HCT116 (cell line): ENCODE results near the gene MORN1. TPM values are rescaled to one million over a fixed set of nuclear protein-coding genes. Genes with fewer than 3 reads are reported as not detected.

Experiments
- ATAC-seq: fragments of 200-7000 bp; cut with Tn5 transposase; 2 replicates; pipeline ENCODE4 v1.9.1; 2020; ENCODE audit warnings: mild to moderate bottlenecking, moderate library complexity
- BruUV-seq: library from RNA; stranded (reverse); fragments of 400-500 nt; replicated peaks from 2 replicates; lab custom pipeline; 2021; lab: Mats Ljungman, UMichigan
- CTCF ChIA-PET: fragments of 300-600 bp; sonication (Branson Sonifier 250); formaldehyde crosslinking; loops from one replicate; lab custom pipeline; 2021; ENCODE audit warnings: antibody characterized with exemption; lab: Charles Lee
- POLR2A ChIA-PET: fragments of 300-600, 350-600 bp; sonication (Branson Sonifier 250); formaldehyde crosslinking; loops from one replicate; lab custom pipeline; 2021; ENCODE audit warnings: antibody characterized with exemption; lab: Charles Lee
- RAD21 ChIA-PET, 2 experiments: fragments of 300-600 bp; sonication (Branson Sonifier 250); formaldehyde crosslinking; loops; one replicate each; lab custom pipeline; 2023; ENCODE audit warnings: low total read pairs in 2 of 2; ENCODE audit not compliant: uncharacterized antibody in 2 of 2, unreplicated experiment in 2 of 2, low non-redundant PET in 1 of 2; lab: Charles Lee
- DNase-seq: peaks from one replicate; pipeline ENCODE4 v3.0.0-alpha.2; 2010; ENCODE audit warnings: low read depth, low spot score
- H2AFZ ChIP-seq: fragments of 200-600 bp; shearing (Covaris generic), sonication (generic); 2 replicates; pipeline ENCODE4 v1.6.1; 2017; ENCODE audit warnings: low read depth, mixed run types, mixed read lengths, antibody characterized with exemption, low read length; ENCODE audit not compliant: poor library complexity, severe bottlenecking
- H3K27ac ChIP-seq: 2 replicates; pipeline ENCODE4 v1.5.1; 2012; ENCODE audit warnings: low read depth, low read length
- H3K27me3 ChIP-seq: fragments of 200-600 bp; sonication (generic); 2 replicates; pipeline ENCODE4 v1.6.1; 2016; ENCODE audit warnings: mixed run types, low read length, mixed read lengths; ENCODE audit not compliant: insufficient read depth
- H3K36me3 ChIP-seq, 2 experiments: fragments of 200-500 bp in 1 of 2; fragments of 200-600 bp in 1 of 2; sonication (Bioruptor generic) in 1 of 2; sonication (generic) in 1 of 2; 2 replicates each; pipeline versions ENCODE4 v1.5.1 to v1.6.1; 2014 to 2016; ENCODE audit warnings: low read length in 2 of 2, inconsistent platforms in 1 of 2, mixed read lengths in 1 of 2, mixed run types in 1 of 2; ENCODE audit not compliant: insufficient read depth in 2 of 2, control insufficient read depth in 1 of 2
- H3K4me1 ChIP-seq, 2 experiments: fragments of 200-600 bp in 1 of 2; sonication (generic) in 1 of 2; 2 replicates each; pipeline versions ENCODE4 v1.5.1 to v1.6.1; 2012 to 2017; ENCODE audit warnings: low read length in 2 of 2, inconsistent platforms in 1 of 2, mild to moderate bottlenecking in 1 of 2, mixed read lengths in 1 of 2, mixed run types in 1 of 2, moderate library complexity in 1 of 2; ENCODE audit not compliant: insufficient read depth in 2 of 2, control insufficient read depth in 1 of 2
- H3K4me2 ChIP-seq: fragments of 200-600 bp; sonication (generic); 2 replicates; pipeline ENCODE4 v1.6.1; 2017; ENCODE audit warnings: mixed run types, low read length, mixed read lengths
- H3K4me3 ChIP-seq, 2 experiments: fragments of 200-600 bp in 1 of 2; sonication (generic) in 1 of 2; replicated peaks in 1 of 2; 2 replicates each; pipeline ENCODE4 v1.5.1; 2011 to 2016; ENCODE audit warnings: low read length in 2 of 2, control low read depth in 1 of 2, low read depth in 1 of 2, mild to moderate bottlenecking in 1 of 2, mixed read lengths in 1 of 2, mixed run types in 1 of 2
- H3K79me2 ChIP-seq: fragments of 200-600 bp; sonication (generic); 2 replicates; pipeline ENCODE4 v1.6.1; 2017; ENCODE audit warnings: mild to moderate bottlenecking, mixed run types, low read length, moderate library complexity, mixed read lengths; ENCODE audit not compliant: insufficient read depth
- H3K9ac ChIP-seq: fragments of 200-600 bp; sonication (generic); 2 replicates; pipeline ENCODE4 v1.6.1; 2016; ENCODE audit warnings: low read length, mixed read lengths
- H3K9me2 ChIP-seq: fragments of 200-600 bp; sonication (generic), shearing (Covaris generic); 2 replicates; pipeline ENCODE4 v1.6.1; 2017; ENCODE audit warnings: mixed run types, mild to moderate bottlenecking, moderate library complexity; ENCODE audit not compliant: insufficient read depth
- H3K9me3 ChIP-seq, 2 experiments: fragments of 200-500 bp in 1 of 2; fragments of 200-600 bp in 1 of 2; sonication (Bioruptor generic) in 1 of 2; sonication (generic) in 1 of 2; 2 replicates each; pipeline ENCODE4 v1.6.1; 2014 to 2017; ENCODE audit warnings: low read length in 2 of 2, mixed read lengths in 2 of 2, inconsistent platforms in 1 of 2, low read depth in 1 of 2, mild to moderate bottlenecking in 1 of 2, mixed run types in 1 of 2, moderate library complexity in 1 of 2; ENCODE audit not compliant: control insufficient read depth in 1 of 2, insufficient read depth in 1 of 2
- H4K20me1 ChIP-seq: fragments of 200-600 bp; sonication (generic), shearing (Covaris generic); 2 replicates; pipeline ENCODE4 v1.6.1; 2017; ENCODE audit warnings: mixed run types, mild to moderate bottlenecking, moderate library complexity; ENCODE audit not compliant: insufficient read depth
- ATF3 ChIP-seq: IDR thresholded peaks from 2 replicates; pipeline ENCODE4 v1.6.1; 2012
- CBX3 ChIP-seq: IDR thresholded peaks from 2 replicates; pipeline ENCODE4 v1.6.1; 2012; ENCODE audit warnings: low read depth
- CEBPB ChIP-seq: IDR thresholded peaks from 2 replicates; pipeline ENCODE4 v1.6.1; 2012; ENCODE audit warnings: low read depth
- CTCF ChIP-seq, 3 experiments: fragments of 200-600 bp in 1 of 3; sonication (generic) in 1 of 3; IDR thresholded peaks in 2 of 3; conservative IDR thresholded peaks in 1 of 3; 2 replicates each; pipeline ENCODE4 v1.5.1; 2012 to 2017; ENCODE audit warnings: low read depth in 2 of 3, low read length in 2 of 3, antibody characterized with exemption in 1 of 3, borderline replicate concordance in 1 of 3, control low read depth in 1 of 3, mild to moderate bottlenecking in 1 of 3, mixed read lengths in 1 of 3, mixed run types in 1 of 3, moderate library complexity in 1 of 3; ENCODE audit not compliant: insufficient read depth in 1 of 3
- EGR1 ChIP-seq: IDR thresholded peaks from 2 replicates; pipeline ENCODE4 v1.6.1; 2012; ENCODE audit warnings: low read depth
- ELF1 ChIP-seq: IDR thresholded peaks from 2 replicates; pipeline ENCODE4 v1.6.1; 2012; ENCODE audit warnings: low read depth, borderline replicate concordance
- EZH2 ChIP-seq: fragments of 200-600 bp; sonication (generic); IDR thresholded peaks from 2 replicates; pipeline ENCODE4 v1.6.1; 2017; ENCODE audit warnings: antibody characterized with exemption, mixed run types
- EZH2phosphoT487 ChIP-seq: fragments of 200-600 bp; IDR thresholded peaks from 2 replicates; pipeline ENCODE4 v1.6.1; 2018; ENCODE audit warnings: antibody characterized with exemption, borderline replicate concordance
- FOSL1 ChIP-seq: IDR thresholded peaks from 2 replicates; pipeline ENCODE4 v1.6.1; 2012; ENCODE audit warnings: low read depth
- MAX ChIP-seq: IDR thresholded peaks from 2 replicates; pipeline ENCODE4 v1.6.1; 2012
- RAD21 ChIP-seq: IDR thresholded peaks from 2 replicates; pipeline ENCODE4 v1.6.1; 2012; ENCODE audit warnings: low read depth, mild to moderate bottlenecking
- SIN3A ChIP-seq: IDR thresholded peaks from 2 replicates; pipeline ENCODE4 v1.6.1; 2012; ENCODE audit warnings: low read depth
- YY1 ChIP-seq: IDR thresholded peaks from 2 replicates; pipeline ENCODE4 v1.6.1; 2011; ENCODE audit warnings: low read length, low read depth, moderate library complexity, mild to moderate bottlenecking; ENCODE audit not compliant: insufficient replicate concordance; ENCODE audit errors: extremely low read depth
- ZBTB33 ChIP-seq: IDR thresholded peaks from 2 replicates; pipeline ENCODE4 v1.6.1; 2011; ENCODE audit warnings: mild to moderate bottlenecking, low read length, moderate library complexity; ENCODE audit not compliant: insufficient replicate concordance; ENCODE audit errors: extremely low read depth
- ZFX ChIP-seq: fragments of 450-650 bp; IDR thresholded peaks from 2 replicates; pipeline ENCODE4 v1.6.1; 2017
- ZNF274 ChIP-seq: fragments of 200-500 bp; sonication (Bioruptor generic); IDR thresholded peaks from 2 replicates; pipeline ENCODE4 v1.6.1; 2014; ENCODE audit warnings: mild to moderate bottlenecking, low read depth, low read length, inconsistent platforms
- intact Hi-C: fragments of 100-400 bp; cut with micrococcal nuclease; formaldehyde crosslinking; loops from 2 replicates; pipeline ENCODE4 v1.10.0; 2022
- total RNA-seq: library from RNA; stranded (reverse); gene quantifications from one replicate; pipeline ENCODE4 v1.2.1, GENCODE V29; 2021; ENCODE audit not compliant: unreplicated experiment

Gene MORN1
- total RNA-seq, 1 experiment from 2014 or later = 21.4 TPM

GRCh38 chr1:2292725-2293450 lies 98.5 kb downstream of the MORN1 start:
- DNase-seq (no peak), ATAC-seq (no peak)
- intact Hi-C loops = no loop called here
- ChIA-PET RAD21 (no interaction called here), POLR2A (no interaction called here), CTCF (no interaction called here)
- no TSS peak for BruUV-seq
- Histone ChIP-seq H3K36me3 (no peaks in the 10 kb centered on the region), H3K27ac (no peak overlapping the region; the same call in 1 of the 2 replicates), H3K4me2 (no peak overlapping the region), H3K4me3 (no peak overlapping the region), H3K4me1 (no peaks in the 10 kb centered on the region), H3K79me2 (peaks cover 98% of the 10 kb centered on the region), H3K9ac (no peak overlapping the region), H3K9me2 (no peaks in the 10 kb centered on the region), H2AFZ (no peak overlapping the region), H4K20me1 (peaks cover 8% of the 10 kb centered on the region; the same call in 1 of the 2 replicates), H3K27me3 (no peaks in the 10 kb centered on the region), H3K9me3 (no peaks in the 10 kb centered on the region)
- TF ChIP-seq YY1 (no peak), EGR1 (no peak)

GRCh38 chr1:2291577-2291976 lies 99.8 kb downstream of the MORN1 start:
- no TSS peak for BruUV-seq
- TF ChIP-seq CEBPB (no peak), EZH2phosphoT487 (no peak), FOSL1 (no peak), MAX (no peak), ELF1 (no peak), ZFX (no peak), ZNF274 (no peak), SIN3A (no peak), CBX3 (no peak), ATF3 (no peak), YY1 (no peak), EZH2 (no peak), ZBTB33 (no peak), RAD21 (no peak), CTCF (IDR thresholded peaks at IDR 0.05 in 2 of 3, conservative IDR thresholded peaks at IDR 0.05 in 1 of 3; ENCODE audit: borderline replicate concordance in 1 of 3, insufficient read depth in 1 of 3, low read depth in 2 of 3, low read length in 2 of 3) (no peak)
- CTCF ChIA-PET = no interaction called here

More at GRCh38 chr1:2291577-2291976, 99.8 kb downstream of the MORN1 start:
- intact Hi-C loops = no loop called here
- no peak overlapping the region for H2AFZ ChIP-seq
- no peak overlapping the region for H3K4me2 ChIP-seq
- no peaks in the 10 kb centered on the region for H3K36me3 ChIP-seq
- peaks cover 8% of the 10 kb centered on the region; the same call in 1 of the 2 replicates for H4K20me1 ChIP-seq
- POLR2A ChIA-PET = no interaction called here
- H3K9ac ChIP-seq = no peak overlapping the region
- RAD21 ChIA-PET = no interaction called here
- no peak overlapping the region for H3K4me3 ChIP-seq
- no peak for DNase-seq
- peaks cover 98% of the 10 kb centered on the region for H3K79me2 ChIP-seq
- no peaks in the 10 kb centered on the region for H3K4me1 ChIP-seq
- no peaks in the 10 kb centered on the region for H3K27me3 ChIP-seq
- no peaks in the 10 kb centered on the region for H3K9me2 ChIP-seq
- H3K9me3 ChIP-seq = no peaks in the 10 kb centered on the region
- ATAC-seq = no peak
- no peak overlapping the region for H3K27ac ChIP-seq
